ENCODE measurements around the gene GPR137. TPM values are rescaled to one million over a fixed set of nuclear protein-coding genes. Genes with fewer than 3 reads are reported as not detected.
A peak's percentile ranks its signal among the peaks of the same experiment; 100 is the strongest.

Gene GPR137
- total and polyA plus RNA-seq, 4 donors: 6.7 to 22.2 (median 9.0) TPM

DNA sequence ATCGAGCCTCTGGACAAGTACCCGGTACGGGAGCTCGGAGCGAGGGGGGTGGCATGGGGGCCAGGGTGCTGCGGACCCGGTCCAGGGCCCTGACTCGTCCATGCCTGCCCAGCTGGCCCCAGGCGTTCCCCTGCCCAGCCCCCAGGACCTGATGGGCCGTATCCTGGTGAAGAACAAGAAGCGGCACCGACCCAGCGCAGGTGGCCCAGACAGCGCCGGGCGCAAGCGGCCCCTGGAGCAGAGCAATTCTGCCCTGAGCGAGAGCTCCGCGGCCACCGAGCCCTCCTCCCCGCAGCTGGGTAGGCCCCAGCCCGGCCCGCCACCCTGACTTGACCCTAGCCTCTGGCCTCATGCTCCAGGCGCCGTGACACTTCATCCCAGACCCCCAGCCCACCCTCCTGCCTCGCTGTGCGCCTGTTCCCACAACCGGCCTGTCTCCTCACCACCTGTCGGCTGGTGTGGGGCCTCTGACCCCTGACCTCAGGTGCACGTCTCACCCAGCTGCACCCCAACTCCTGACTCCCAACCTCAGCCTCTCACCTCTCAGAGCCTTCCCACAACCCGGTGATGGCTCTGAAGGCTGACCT, 26.6 kb upstream of the GPR137 start (continued):
- TF ChIP-seq, protein P1, sequence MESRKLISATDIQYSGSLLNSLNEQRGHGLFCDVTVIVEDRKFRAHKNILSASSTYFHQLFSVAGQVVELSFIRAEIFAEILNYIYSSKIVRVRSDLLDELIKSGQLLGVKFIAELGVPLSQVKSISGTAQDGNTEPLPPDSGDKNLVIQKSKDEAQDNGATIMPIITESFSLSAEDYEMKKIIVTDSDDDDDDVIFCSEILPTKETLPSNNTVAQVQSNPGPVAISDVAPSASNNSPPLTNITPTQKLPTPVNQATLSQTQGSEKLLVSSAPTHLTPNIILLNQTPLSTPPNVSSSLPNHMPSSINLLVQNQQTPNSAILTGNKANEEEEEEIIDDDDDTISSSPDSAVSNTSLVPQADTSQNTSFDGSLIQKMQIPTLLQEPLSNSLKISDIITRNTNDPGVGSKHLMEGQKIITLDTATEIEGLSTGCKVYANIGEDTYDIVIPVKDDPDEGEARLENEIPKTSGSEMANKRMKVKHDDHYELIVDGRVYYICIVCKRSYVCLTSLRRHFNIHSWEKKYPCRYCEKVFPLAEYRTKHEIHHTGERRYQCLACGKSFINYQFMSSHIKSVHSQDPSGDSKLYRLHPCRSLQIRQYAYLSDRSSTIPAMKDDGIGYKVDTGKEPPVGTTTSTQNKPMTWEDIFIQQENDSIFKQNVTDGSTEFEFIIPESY (IDR thresholded peaks at IDR 0.05): no peak

DNA sequence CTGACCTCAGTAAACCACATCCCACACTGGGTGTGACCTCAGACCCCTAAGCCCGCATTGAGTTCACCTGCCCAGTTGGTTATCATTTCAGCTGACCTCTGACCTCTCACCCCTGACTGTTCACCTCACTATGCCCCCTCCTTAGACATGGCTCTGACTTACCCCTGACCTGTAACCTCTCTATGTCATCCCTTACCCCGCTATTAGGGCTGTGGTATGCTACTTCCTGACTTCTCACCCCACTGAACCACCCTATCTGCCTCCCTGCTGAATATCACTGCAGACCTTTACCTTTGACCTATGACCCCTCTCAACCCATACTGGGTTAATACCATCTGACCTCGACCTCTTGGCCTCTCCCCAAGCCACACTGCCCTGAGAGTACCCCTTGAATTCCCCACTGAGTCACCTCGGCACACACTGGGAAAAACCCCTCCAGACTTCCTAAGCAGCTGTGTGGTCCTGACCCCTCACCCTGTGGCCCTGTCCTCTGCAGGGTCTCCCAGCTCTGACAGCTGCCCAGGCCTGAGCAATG, 26.0 kb upstream of the GPR137 start:
- no peaks in the 10 kb centered on the region for H3K9me3 ChIP-seq (ENCODE audit: control insufficient read depth in 4 of 4, low read length in 3 of 4)
- peaks cover 0 to 14% (median 4%) of the 10 kb centered on the region in 4 donors for H3K36me3 ChIP-seq (ENCODE audit: control insufficient read depth in 4 of 4, insufficient read depth in 3 of 4, low read depth in 1 of 4, low read length in 3 of 4)
- no peak for DNase-seq (ENCODE audit: low spot score)
- H3K4me1 ChIP-seq (ENCODE audit: control insufficient read depth in 4 of 4, insufficient read depth in 4 of 4, low read length in 3 of 4): no peaks in the 10 kb centered on the region
- no peak overlapping the region for H3K9ac ChIP-seq (ENCODE audit: low read depth in 1 of 2, low read length in 2 of 2)
- 77% methylated on average over 4 of the region's 4 CpGs for WGBS
- H3K27me3 ChIP-seq (ENCODE audit: control insufficient read depth in 4 of 4, insufficient read depth in 4 of 4, low read length in 3 of 4): no peaks in the 10 kb centered on the region
- TF ChIP-seq HNF4A (conservative IDR thresholded peaks at IDR 0.05) (no peak), NR2F2 (IDR thresholded peaks at IDR 0.05) (peak; percentile 86)
- H3K4me3 ChIP-seq (ENCODE audit: low read depth in 1 of 3, low read length in 3 of 3): no peak overlapping the region
- no peak overlapping the region for H3K27ac ChIP-seq (ENCODE audit: low read depth in 1 of 2, low read length in 2 of 2)

DNA sequence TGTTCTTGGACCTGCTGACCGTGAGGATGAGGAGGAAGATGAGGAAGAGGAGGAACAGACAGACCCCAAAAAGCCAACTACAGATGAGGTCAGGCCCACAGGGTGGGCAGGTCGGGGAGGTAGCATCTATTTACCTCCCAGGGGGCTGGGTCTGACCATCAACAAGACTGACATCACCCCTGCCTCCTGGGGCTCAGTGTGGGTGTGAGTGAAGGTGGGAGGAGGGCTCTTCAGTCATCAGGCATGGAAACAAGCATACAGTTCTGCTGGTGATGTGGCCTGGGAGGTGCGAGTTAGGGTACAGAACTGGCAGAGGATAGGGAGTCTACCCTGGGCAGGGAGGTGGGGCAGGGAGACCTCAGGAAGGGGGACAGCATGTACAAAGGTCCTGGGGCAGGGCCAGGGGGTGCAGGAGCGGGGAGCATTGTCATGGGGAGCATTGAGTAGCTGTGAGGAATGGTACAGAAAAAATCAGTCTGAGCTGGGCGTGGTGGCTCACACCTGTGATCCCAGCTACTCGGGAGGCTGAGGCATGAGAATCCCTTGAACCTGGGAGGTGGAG, 25.4 kb upstream of the GPR137 start:
- H3K9ac ChIP-seq (ENCODE audit: low read depth in 1 of 2, low read length in 2 of 2): no peak overlapping the region
- no peak for DNase-seq (ENCODE audit: low spot score)
- 93% methylated on average over 6 of the region's 6 CpGs for WGBS

More for the DNA sequence above, 25.4 kb upstream of the GPR137 start:
- Histone ChIP-seq H3K27me3 (ENCODE audit: control insufficient read depth in 4 of 4, insufficient read depth in 4 of 4, low read length in 3 of 4) (no peaks in the 10 kb centered on the region), H3K27ac (ENCODE audit: low read depth in 1 of 2, low read length in 2 of 2) (no peak overlapping the region), H3K4me1 (ENCODE audit: control insufficient read depth in 4 of 4, insufficient read depth in 4 of 4, low read length in 3 of 4) (no peaks in the 10 kb centered on the region), H3K4me3 (ENCODE audit: low read depth in 1 of 3, low read length in 3 of 3) (no peak overlapping the region), H3K36me3 (ENCODE audit: control insufficient read depth in 4 of 4, insufficient read depth in 3 of 4, low read depth in 1 of 4, low read length in 3 of 4) (peaks cover 0 to 14% (median 4%) of the 10 kb centered on the region in 4 donors), H3K9me3 (ENCODE audit: control insufficient read depth in 4 of 4, low read length in 3 of 4) (no peaks in the 10 kb centered on the region)
- TF ChIP-seq TAF1 (conservative IDR thresholded peaks at IDR 0.05): no peak
- TF ChIP-seq, protein P2, sequence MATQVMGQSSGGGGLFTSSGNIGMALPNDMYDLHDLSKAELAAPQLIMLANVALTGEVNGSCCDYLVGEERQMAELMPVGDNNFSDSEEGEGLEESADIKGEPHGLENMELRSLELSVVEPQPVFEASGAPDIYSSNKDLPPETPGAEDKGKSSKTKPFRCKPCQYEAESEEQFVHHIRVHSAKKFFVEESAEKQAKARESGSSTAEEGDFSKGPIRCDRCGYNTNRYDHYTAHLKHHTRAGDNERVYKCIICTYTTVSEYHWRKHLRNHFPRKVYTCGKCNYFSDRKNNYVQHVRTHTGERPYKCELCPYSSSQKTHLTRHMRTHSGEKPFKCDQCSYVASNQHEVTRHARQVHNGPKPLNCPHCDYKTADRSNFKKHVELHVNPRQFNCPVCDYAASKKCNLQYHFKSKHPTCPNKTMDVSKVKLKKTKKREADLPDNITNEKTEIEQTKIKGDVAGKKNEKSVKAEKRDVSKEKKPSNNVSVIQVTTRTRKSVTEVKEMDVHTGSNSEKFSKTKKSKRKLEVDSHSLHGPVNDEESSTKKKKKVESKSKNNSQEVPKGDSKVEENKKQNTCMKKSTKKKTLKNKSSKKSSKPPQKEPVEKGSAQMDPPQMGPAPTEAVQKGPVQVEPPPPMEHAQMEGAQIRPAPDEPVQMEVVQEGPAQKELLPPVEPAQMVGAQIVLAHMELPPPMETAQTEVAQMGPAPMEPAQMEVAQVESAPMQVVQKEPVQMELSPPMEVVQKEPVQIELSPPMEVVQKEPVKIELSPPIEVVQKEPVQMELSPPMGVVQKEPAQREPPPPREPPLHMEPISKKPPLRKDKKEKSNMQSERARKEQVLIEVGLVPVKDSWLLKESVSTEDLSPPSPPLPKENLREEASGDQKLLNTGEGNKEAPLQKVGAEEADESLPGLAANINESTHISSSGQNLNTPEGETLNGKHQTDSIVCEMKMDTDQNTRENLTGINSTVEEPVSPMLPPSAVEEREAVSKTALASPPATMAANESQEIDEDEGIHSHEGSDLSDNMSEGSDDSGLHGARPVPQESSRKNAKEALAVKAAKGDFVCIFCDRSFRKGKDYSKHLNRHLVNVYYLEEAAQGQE (IDR thresholded peaks at IDR 0.05): no peak
- no peak for TF ChIP-seq RXRA (IDR thresholded peaks at IDR 0.05)
- no peak for TF ChIP-seq EGR1 (IDR thresholded peaks at IDR 0.05; ENCODE audit: low read depth in 2 of 2)
- TF ChIP-seq FOXA2 (IDR thresholded peaks at IDR 0.05): no peak
- TF ChIP-seq HNF4G (IDR thresholded peaks at IDR 0.05): no peak
- no peak for TF ChIP-seq GABPA (IDR thresholded peaks at IDR 0.05 in 1 of 2, conservative IDR thresholded peaks at IDR 0.05 in 1 of 2)
